Measurements from ENCODE around the gene YAF2. TPM values are rescaled to one million over a fixed set of nuclear protein-coding genes. Genes with fewer than 3 reads are reported as not detected.

The YAF2 gene
- total and polyA plus RNA-seq, 3 donors from 2014 or later: 19.4 to 33.1 (median 26.6) TPM

DNA sequence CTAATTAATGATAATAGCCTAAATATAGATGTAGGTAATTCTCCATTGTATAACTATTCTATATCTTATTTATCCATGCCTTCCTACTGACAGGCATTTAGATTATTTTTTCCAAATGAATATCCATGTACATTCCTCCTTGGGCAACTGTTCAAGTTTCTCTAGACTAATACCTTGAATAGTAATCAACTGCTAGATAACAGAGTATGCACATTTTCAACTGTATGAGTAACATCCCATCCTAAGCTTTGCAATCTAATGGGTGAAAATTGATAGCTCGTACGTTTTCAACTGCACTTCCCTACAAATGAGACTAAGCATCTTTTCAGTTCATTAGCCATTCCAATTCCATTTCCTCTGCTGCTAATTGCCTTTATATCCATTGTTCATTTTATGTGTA, 37.0 kb downstream of the YAF2 start:
- no peaks in the 10 kb centered on the region for H3K27me3 ChIP-seq
- intact Hi-C loops (cut with DNase I; ENCODE audit: low total_unique reads): no loop called here
- H3K36me3 ChIP-seq (ENCODE audit: low read depth, missing control alignments): no peaks in the 10 kb centered on the region
- WGBS, 2 donors: 72 to 74% methylated on average over 2 of the region's 2 CpGs
- no peak overlapping the region for H3K27ac ChIP-seq
- no peaks in the 10 kb centered on the region for H3K4me1 ChIP-seq
- no peak for TF ChIP-seq POLR2A (IDR thresholded peaks at IDR 0.05)
- no peak for TF ChIP-seq CTCF (IDR thresholded peaks at IDR 0.05)
- DNase-seq: no peak
- no peak overlapping the region for H3K4me3 ChIP-seq
- H3K9me3 ChIP-seq: no peaks in the 10 kb centered on the region

GRCh38 chr12:42199007-42199406, 39.0 kb downstream of the YAF2 start:
- H3K9me3 ChIP-seq: no peaks in the 10 kb centered on the region
- H3K27me3 ChIP-seq: no peaks in the 10 kb centered on the region
- no peak for DNase-seq
- H3K27ac ChIP-seq: no peak overlapping the region
- H3K4me3 ChIP-seq: no peak overlapping the region
- intact Hi-C loops (cut with DNase I; ENCODE audit: low total_unique reads): no loop called here
- H3K36me3 ChIP-seq (ENCODE audit: low read depth, missing control alignments): no peaks in the 10 kb centered on the region
- TF ChIP-seq CTCF (IDR thresholded peaks at IDR 0.05) (no peak), POLR2A (IDR thresholded peaks at IDR 0.05) (no peak)
- H3K4me1 ChIP-seq: no peaks in the 10 kb centered on the region

- Histone ChIP-seq H3K4me3 (no peak overlapping the region), H3K36me3 (ENCODE audit: low read depth, missing control alignments) (no peaks in the 10 kb centered on the region), H3K27ac (no peak overlapping the region), H3K9me3 (no peaks in the 10 kb centered on the region), H3K27me3 (no peaks in the 10 kb centered on the region), H3K4me1 (no peaks in the 10 kb centered on the region)
- DNase-seq: no peak
- TF ChIP-seq CTCF (IDR thresholded peaks at IDR 0.05): no peak
- no peak for TF ChIP-seq POLR2A (IDR thresholded peaks at IDR 0.05)
- intact Hi-C loops (cut with DNase I; ENCODE audit: low total_unique reads): no loop called here
- 87 to 92% methylated on average over 7 of the region's 7 CpGs for WGBS, 2 donors
These were observed 41.1 kb downstream of the YAF2 start for GRCh38 chr12:42196723-42197603.

GRCh38 chr12:42192686-42193085, 45.4 kb downstream of the YAF2 start:
- H3K9me3 ChIP-seq: no peaks in the 10 kb centered on the region
- H3K27me3 ChIP-seq: no peaks in the 10 kb centered on the region
- H3K4me1 ChIP-seq: no peaks in the 10 kb centered on the region
- no peak for DNase-seq
- WGBS, 2 donors: 93 to 96% methylated on average over 6 of the region's 6 CpGs
- no peak overlapping the region for H3K27ac ChIP-seq
- intact Hi-C loops (cut with DNase I; ENCODE audit: low total_unique reads): no loop called here
- TF ChIP-seq POLR2A (IDR thresholded peaks at IDR 0.05) (no peak), CTCF (IDR thresholded peaks at IDR 0.05) (no peak)
- H3K36me3 ChIP-seq (ENCODE audit: low read depth, missing control alignments): no peaks in the 10 kb centered on the region
- H3K4me3 ChIP-seq: no peak overlapping the region

- intact Hi-C loops (cut with DNase I; ENCODE audit: low total_unique reads): no loop called here
- Histone ChIP-seq H3K9me3 (no peaks in the 10 kb centered on the region), H3K36me3 (ENCODE audit: low read depth, missing control alignments) (no peaks in the 10 kb centered on the region), H3K4me1 (no peaks in the 10 kb centered on the region), H3K4me3 (no peak overlapping the region), H3K27ac (no peak overlapping the region), H3K27me3 (no peaks in the 10 kb centered on the region)
- no peak for DNase-seq
- TF ChIP-seq POLR2A (IDR thresholded peaks at IDR 0.05) (no peak), CTCF (IDR thresholded peaks at IDR 0.05) (no peak)
- WGBS, 2 donors: 89 to 100% methylated on average over 1 of the region's 1 CpG
These were observed 45.8 kb downstream of the YAF2 start for GRCh38 chr12:42192258-42192657.
